ENCODE data around the gene ASPSCR1. TPM values are rescaled to one million over a fixed set of nuclear protein-coding genes. Genes with fewer than 3 reads are reported as not detected.

ASPSCR1 gene
- 20.9 and 21.3 TPM in 2 replicates for total RNA-seq

GRCh38 chr17:81977211-81977808 is at the start of gene ASPSCR1:
Gene ASPSCR1 (plus strand): TSS chr17:81977629. CDS start chr17:81977647, 18 bp downstream.

DNA sequence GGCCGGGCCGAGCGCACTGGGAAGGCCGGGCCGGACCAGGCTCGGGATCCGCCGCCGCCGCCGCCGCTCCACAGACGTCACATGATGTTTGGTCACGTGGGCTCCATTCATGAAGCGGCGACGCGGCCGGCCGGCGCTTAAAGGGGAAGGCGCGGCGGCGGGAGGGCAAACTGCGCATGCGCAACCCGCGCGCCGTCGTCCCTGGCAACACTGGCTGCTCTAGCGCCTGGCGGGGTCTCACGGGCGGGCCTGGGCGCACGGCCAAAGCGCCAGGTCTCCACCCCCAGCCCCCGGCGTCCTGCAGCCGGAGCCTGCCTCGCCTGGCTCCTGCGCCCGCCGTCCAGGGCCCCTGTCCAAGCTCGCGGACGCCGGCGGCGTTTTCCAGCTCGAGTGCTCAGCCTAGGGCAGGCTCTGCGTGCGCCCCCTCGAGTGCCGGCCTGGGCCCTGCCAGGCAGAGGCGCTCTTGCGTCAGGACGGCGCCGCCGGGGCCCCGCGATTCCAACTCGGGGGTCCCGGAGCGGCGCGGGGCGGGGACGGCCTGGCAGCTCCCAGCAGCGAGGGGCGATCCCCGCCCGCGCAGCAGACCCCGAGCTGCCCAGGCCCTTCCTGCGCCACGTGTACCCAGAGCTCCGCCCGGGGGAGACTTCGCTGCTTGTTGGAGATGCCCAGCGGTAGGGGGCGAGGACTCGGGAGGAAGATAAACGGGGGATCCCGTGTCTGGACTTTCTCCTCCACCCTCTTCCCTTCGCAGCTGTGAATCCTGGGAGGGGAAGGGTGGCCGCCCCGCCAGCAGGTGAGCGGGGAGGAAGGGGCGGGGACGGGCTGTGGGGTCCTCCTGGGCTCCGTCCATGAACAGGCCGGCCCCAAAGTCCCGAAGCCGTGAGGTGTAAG is 49.5 kb upstream of the ASPSCR1 start, which contains the start of gene MAFG:
Gene MAFG (minus strand): TSS at position 83 of the 891 bp plus-strand sequence. CDS start 4,550 bp downstream, outside the sequence.

DNA sequence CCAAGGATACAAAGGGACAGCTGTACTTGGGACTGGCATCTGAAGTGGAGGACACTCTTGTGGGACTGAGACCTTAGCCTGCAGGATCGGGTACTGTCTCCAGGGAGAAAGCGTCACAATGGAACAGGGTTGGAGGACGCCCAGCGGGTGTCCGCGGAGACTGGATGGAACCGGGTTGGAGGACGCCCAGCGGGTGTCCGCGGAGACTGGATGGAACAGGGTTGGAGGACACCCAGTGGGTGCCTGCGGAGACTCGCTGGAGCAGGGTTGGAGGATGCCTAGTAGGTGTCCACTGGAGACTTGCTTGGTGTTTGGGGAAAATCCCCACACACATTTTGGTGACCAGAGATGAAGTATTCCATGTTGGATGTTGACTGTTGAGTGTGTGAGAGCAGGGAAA is 30.2 kb upstream of the ASPSCR1 start, which contains the start of gene MYADML2:
Gene MYADML2 (minus strand): TSS at position 45 of the 400 bp plus-strand sequence. CDS start 5,492 bp downstream, outside the sequence.

GRCh38 chr17:81961087-81961511 is 16.3 kb upstream of the ASPSCR1 start, which contains the start of gene NOTUM:
Gene NOTUM (minus strand): TSS chr17:81961187. CDS start chr17:81960909, 278 bp downstream.

GRCh38 chr17:82022310-82022980 is 45.0 kb downstream of the ASPSCR1 start, which contains the start of gene CENPX:
Gene CENPX (minus strand): TSS chr17:82022878. CDS start chr17:82022861, 17 bp downstream.

GRCh38 chr17:82022981-82023446 is 45.6 kb downstream of the ASPSCR1 start, which contains the start of gene LRRC45:
Gene LRRC45 (plus strand): TSS chr17:82023305. CDS start chr17:82023644, 339 bp downstream.

GRCh38 chr17:82031303-82031884 is 54.0 kb downstream of the ASPSCR1 start, which contains the start of gene RAC3:
Gene RAC3 (plus strand): TSS chr17:82031678. CDS start chr17:82031762, 84 bp downstream.

DNA sequence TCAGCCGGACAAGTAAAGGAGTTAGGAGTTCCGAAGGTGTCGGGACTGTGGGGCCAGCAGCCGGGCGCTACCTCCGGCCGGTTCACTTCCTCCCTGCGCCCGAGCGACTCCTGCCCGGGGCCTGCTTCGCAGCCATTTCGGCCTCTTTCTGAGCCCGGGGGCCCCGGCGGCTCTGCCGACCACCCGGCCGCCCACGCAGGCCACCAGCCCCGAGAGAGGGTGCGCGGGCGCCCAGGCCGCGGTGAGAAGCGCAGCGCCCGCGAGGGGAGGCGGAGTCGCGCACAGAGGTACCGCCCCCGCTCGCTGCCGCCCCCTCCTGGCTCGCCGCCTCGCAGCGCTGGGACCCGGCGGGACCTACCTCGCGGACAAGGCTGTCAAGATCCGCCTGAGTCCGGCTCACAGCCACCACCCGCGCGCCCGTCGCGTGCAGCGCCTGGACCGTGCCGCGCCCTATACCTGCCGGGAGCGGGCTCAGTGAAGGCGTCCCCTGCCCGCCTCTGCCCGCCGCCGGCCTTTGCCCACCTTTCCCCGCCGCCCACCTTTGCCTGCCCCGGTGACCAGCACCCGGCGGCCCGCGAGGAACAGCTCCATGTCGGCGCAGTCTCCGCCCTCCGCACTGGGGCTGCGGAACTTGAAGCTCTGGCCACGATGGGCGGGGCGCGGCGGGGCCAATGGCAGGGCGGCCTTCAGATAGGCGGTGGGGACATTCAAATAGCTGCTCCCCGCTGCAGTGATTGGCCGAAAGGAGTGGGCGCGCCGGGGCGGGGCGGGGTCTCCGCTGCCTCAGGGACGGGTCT is 59.9 kb downstream of the ASPSCR1 start, which contains the start of gene DCXR:
Gene DCXR (minus strand): TSS at position 606 of the 797 bp plus-strand sequence. CDS start 15 bp downstream, at position 591.

DNA sequence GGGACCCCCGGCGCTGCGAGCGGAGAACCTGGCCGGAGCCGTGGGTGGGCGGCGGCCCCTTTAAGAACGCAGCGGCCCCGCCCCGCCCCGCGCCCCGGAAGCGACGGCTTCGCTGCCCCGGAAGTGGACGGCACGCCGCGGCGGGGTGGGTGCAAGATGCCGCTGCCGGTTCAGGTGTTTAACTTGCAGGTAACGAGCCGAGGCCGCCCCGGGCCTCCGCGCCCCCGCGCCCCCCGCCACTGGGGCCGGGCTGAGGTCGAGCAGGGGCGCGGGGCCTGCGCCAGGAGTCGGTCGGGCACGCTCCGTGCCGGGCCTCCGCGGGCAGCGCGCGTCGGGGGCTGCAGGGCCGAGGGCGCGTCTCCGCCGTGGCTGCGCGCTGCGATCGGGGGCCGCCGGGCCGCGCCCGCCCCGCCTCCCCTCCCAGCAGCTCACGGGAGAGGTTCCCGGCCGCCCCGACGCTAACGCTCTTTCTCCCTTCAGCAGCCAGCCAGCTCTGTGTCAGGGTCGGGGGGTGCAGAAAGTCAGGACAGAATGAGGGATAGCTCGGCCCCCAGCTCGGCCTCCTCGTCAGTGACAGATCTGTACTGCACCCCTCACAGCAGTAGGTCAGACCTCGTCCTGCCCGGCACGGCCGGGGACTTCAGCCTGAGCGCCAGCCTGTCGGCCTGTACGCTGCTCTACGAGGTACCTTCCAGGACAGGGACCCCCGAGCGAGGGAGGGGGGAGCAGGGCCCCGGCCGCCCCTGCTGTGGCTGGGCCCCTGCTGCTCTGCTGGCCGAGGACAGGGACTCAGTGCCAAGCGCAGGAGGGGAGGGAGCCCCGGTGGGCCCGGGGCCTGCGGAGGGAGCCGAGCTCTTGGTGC is 74.6 kb downstream of the ASPSCR1 start, which contains the start of the genes GPS1 and RFNG:
Gene GPS1 (plus strand): TSS at position 123 of the 862 bp plus-strand sequence. CDS start 34 bp downstream, at position 157.
Gene RFNG (minus strand): TSS at position 36 of the 862 bp plus-strand sequence. CDS start 45 bp downstream, outside the sequence.

GRCh38 chr17:82065638-82066303 is 88.3 kb downstream of the ASPSCR1 start, which contains the start of gene DUS1L:
Gene DUS1L (minus strand): TSS chr17:82065804. CDS start chr17:82065059, 745 bp downstream.

Other genes with a start within 250 kb of the ASPSCR1 start
- not detected in 2 replicates for gene GCGR, start 173.5 kb upstream of the ASPSCR1 start, total RNA-seq
- 88.9 and 104 TPM in 2 replicates for gene MCRIP1, start 144.3 kb upstream of the ASPSCR1 start, total RNA-seq
- not detected in 2 replicates for gene PPP1R27, start 142.6 kb upstream of the ASPSCR1 start, total RNA-seq
- 1,689 and 1,862 TPM in 2 replicates for gene P4HB, start 117.1 kb upstream of the ASPSCR1 start, total RNA-seq
- gene ARHGDIA, start 106.3 kb upstream of the ASPSCR1 start, total RNA-seq: 405 and 442 TPM in 2 replicates
- 270 and 274 TPM in 2 replicates for gene ALYREF, start 86.0 kb upstream of the ASPSCR1 start, total RNA-seq
- 259 and 262 TPM in 2 replicates for gene ANAPC11, start 85.9 kb upstream of the ASPSCR1 start, total RNA-seq
- 0.54 and 1.3 TPM in 2 replicates for gene NPB, start 75.4 kb upstream of the ASPSCR1 start, total RNA-seq
- 51.8 and 57.0 TPM in 2 replicates for gene PCYT2, start 66.2 kb upstream of the ASPSCR1 start, total RNA-seq
- gene SIRT7, start 59.5 kb upstream of the ASPSCR1 start, total RNA-seq: 15.3 and 18.3 TPM in 2 replicates
- 22.3 and 23.3 TPM in 2 replicates for gene MAFG, start 49.9 kb upstream of the ASPSCR1 start, total RNA-seq
- gene PYCR1, start 40.3 kb upstream of the ASPSCR1 start, total RNA-seq: 52.5 and 73.9 TPM in 2 replicates
- gene MYADML2, start 30.4 kb upstream of the ASPSCR1 start, total RNA-seq: not detected in 2 replicates
- not detected in 2 replicates for gene NOTUM, start 16.4 kb upstream of the ASPSCR1 start, total RNA-seq
- 130 TPM in 2 replicates for gene CENPX, start 45.2 kb downstream of the ASPSCR1 start, total RNA-seq
- 25.1 and 29.3 TPM in 2 replicates for gene LRRC45, start 45.7 kb downstream of the ASPSCR1 start, total RNA-seq
- gene RAC3, start 54.0 kb downstream of the ASPSCR1 start, total RNA-seq: 15.5 and 16.5 TPM in 2 replicates
- 114 and 147 TPM in 2 replicates for gene DCXR, start 60.1 kb downstream of the ASPSCR1 start, total RNA-seq
- 28.5 and 30.8 TPM in 2 replicates for gene RFNG, start 74.2 kb downstream of the ASPSCR1 start, total RNA-seq
- gene GPS1, start 74.3 kb downstream of the ASPSCR1 start, total RNA-seq: 116 and 127 TPM in 2 replicates
- gene DUS1L, start 88.2 kb downstream of the ASPSCR1 start, total RNA-seq: 81.1 and 101 TPM in 2 replicates
- gene FASN, start 120.6 kb downstream of the ASPSCR1 start, total RNA-seq: 169 and 174 TPM in 2 replicates
- gene CCDC57, start 235.2 kb downstream of the ASPSCR1 start, total RNA-seq: 4.6 and 7.7 TPM in 2 replicates

Data from mammary microvascular endothelial cell (primary cell).